Liver (tissue), 9 donors: ENCODE results near the gene FGFBP3. TPM values are rescaled to one million over a fixed set of nuclear protein-coding genes. Genes with fewer than 3 reads are reported as not detected.

ENCODE experiments used
- DNase-seq: peaks from one replicate; pipeline ENCODE4 v3.0.0-alpha.2; 2017; ENCODE audit warnings: low spot score
- H3K27ac ChIP-seq, 2 donors: one replicate each; pipeline ENCODE4 v1.7.0; 2013; ENCODE audit warnings: inconsistent platforms in 2 of 2, low read length in 2 of 2, control low read depth in 1 of 2, low read depth in 1 of 2, mild to moderate bottlenecking in 1 of 2
- H3K27me3 ChIP-seq, 4 donors: one replicate each; pipeline versions ENCODE4 v1.6.1 to v1.7.0; 2013; ENCODE audit warnings: low read length in 3 of 4, inconsistent platforms in 1 of 4, mild to moderate bottlenecking in 1 of 4, moderate library complexity in 1 of 4; ENCODE audit not compliant: control insufficient read depth in 4 of 4, insufficient read depth in 4 of 4
- H3K36me3 ChIP-seq, 4 donors: one replicate each; pipeline versions ENCODE4 v1.6.1 to v1.7.0; 2013; ENCODE audit warnings: low read length in 3 of 4, mild to moderate bottlenecking in 3 of 4, low read depth in 1 of 4, moderate library complexity in 1 of 4; ENCODE audit not compliant: control insufficient read depth in 4 of 4, insufficient read depth in 3 of 4
- H3K4me1 ChIP-seq, 4 donors: one replicate each; pipeline versions ENCODE4 v1.6.1 to v1.7.0; 2013; ENCODE audit warnings: low read length in 3 of 4, mild to moderate bottlenecking in 3 of 4, moderate library complexity in 1 of 4; ENCODE audit not compliant: control insufficient read depth in 4 of 4, insufficient read depth in 4 of 4
- H3K4me3 ChIP-seq, 3 donors: one replicate each; pipeline versions ENCODE4 v1.6.1 to v1.7.0; 2013; ENCODE audit warnings: low read length in 3 of 3, control low read depth in 1 of 3, low read depth in 1 of 3, mild to moderate bottlenecking in 1 of 3
- H3K9ac ChIP-seq, 2 donors: one replicate each; pipeline ENCODE4 v1.7.0; 2013; ENCODE audit warnings: low read length in 2 of 2, mild to moderate bottlenecking in 2 of 2, moderate library complexity in 2 of 2, control low read depth in 1 of 2, low read depth in 1 of 2
- H3K9me3 ChIP-seq, 4 donors: one replicate each; pipeline versions ENCODE4 v1.6.1 to v1.7.0; 2013; ENCODE audit warnings: low read length in 3 of 4; ENCODE audit not compliant: control insufficient read depth in 4 of 4
- EGR1 ChIP-seq, 2 donors: IDR thresholded peaks; 2 replicates each; pipeline ENCODE4 v1.6.1; 2016 to 2018; ENCODE audit warnings: antibody characterized with exemption in 2 of 2, low read depth in 2 of 2
- FOXA1 ChIP-seq: IDR thresholded peaks from 2 replicates; pipeline ENCODE4 v1.6.1; 2016; ENCODE audit warnings: antibody characterized with exemption
- GABPA ChIP-seq, 2 donors: IDR thresholded peaks in 1 of 2; conservative IDR thresholded peaks in 1 of 2; 2 replicates each; pipeline ENCODE4 v1.6.1; 2016; ENCODE audit warnings: antibody characterized with exemption in 2 of 2, mild to moderate bottlenecking in 1 of 2, moderate library complexity in 1 of 2
- HNF4A ChIP-seq, 2 donors: conservative IDR thresholded peaks; 2 replicates each; pipeline ENCODE4 v1.6.1; 2016; ENCODE audit warnings: antibody characterized with exemption in 2 of 2, mild to moderate bottlenecking in 2 of 2
- JUND ChIP-seq, 2 donors: IDR thresholded peaks; 2 replicates each; pipeline ENCODE4 v1.6.1; 2016; ENCODE audit warnings: antibody characterized with exemption in 2 of 2
- NR2F2 ChIP-seq: IDR thresholded peaks from 2 replicates; pipeline ENCODE4 v1.6.1; 2016; ENCODE audit warnings: antibody characterized with exemption
- RAD21 ChIP-seq, 2 donors: IDR thresholded peaks; 2 replicates each; pipeline ENCODE4 v1.6.1; 2016; ENCODE audit warnings: antibody characterized with exemption in 2 of 2, mild to moderate bottlenecking in 2 of 2
- SP1 ChIP-seq: IDR thresholded peaks from 2 replicates; pipeline ENCODE4 v1.6.1; 2018; ENCODE audit warnings: antibody characterized with exemption, mild to moderate bottlenecking
- TAF1 ChIP-seq: conservative IDR thresholded peaks from 2 replicates; pipeline ENCODE4 v1.6.1; 2016; ENCODE audit warnings: antibody characterized with exemption, mild to moderate bottlenecking
- WGBS: extraction: QIAGEN DNeasy Blood & Tissue Kit; methylation state at CpG from one replicate; pipeline ENCODE4 v1.1.7; 2013; 5-methylcytosine and 5-hydroxymethylcytosine counted together
- polyA plus RNA-seq, 2 donors: library from polyadenylated mRNA; stranded (reverse) in 1 of 2; unstranded in 1 of 2; fragments of 200-250 nt in 1 of 2; fragments of >200 nt in 1 of 2; fragmentation: Nextera tagmentation in 1 of 2; extraction: Ambion mirVana in 1 of 2; gene quantifications; one replicate each; pipeline versions ENCODE4 v1.2.1 to v1.2.3, GENCODE V29; 2013 to 2015
- total RNA-seq, 2 donors: library from RNA; depleted of rRNA; stranded (reverse); fragments of >200 nt; gene quantifications; one replicate each; pipeline ENCODE4 v1.2.3, GENCODE V29; 2014
- TF ChIP-seq, protein P1 (sequence below): IDR thresholded peaks from 2 replicates; pipeline ENCODE4 v1.6.1; 2016; ENCODE audit warnings: antibody characterized with exemption
- TF ChIP-seq, protein P2 (sequence below): fragments of 150-350 bp; IDR thresholded peaks from 2 replicates; pipeline ENCODE4 v1.5.1; 2017; ENCODE audit warnings: improper control_type of control experiment, low read depth, low read length; ENCODE audit not compliant: missing input control
- TF ChIP-seq, protein P3 (sequence below): IDR thresholded peaks from 2 replicates; pipeline ENCODE4 v1.6.1; 2016; ENCODE audit warnings: antibody characterized with exemption
- TF ChIP-seq, protein P4 (sequence below): IDR thresholded peaks from 2 replicates; pipeline ENCODE4 v1.6.1; 2016; ENCODE audit warnings: antibody characterized with exemption
- donor health status: healthy.
- donor health status: healthy.
- donor health status: healthy.
- donor health status: healthy.
- donor health status: healthy.

The FGFBP3 gene
- total and polyA plus RNA-seq, 4 donors = 0.08 to 0.37 (median 0.19) TPM

DNA sequence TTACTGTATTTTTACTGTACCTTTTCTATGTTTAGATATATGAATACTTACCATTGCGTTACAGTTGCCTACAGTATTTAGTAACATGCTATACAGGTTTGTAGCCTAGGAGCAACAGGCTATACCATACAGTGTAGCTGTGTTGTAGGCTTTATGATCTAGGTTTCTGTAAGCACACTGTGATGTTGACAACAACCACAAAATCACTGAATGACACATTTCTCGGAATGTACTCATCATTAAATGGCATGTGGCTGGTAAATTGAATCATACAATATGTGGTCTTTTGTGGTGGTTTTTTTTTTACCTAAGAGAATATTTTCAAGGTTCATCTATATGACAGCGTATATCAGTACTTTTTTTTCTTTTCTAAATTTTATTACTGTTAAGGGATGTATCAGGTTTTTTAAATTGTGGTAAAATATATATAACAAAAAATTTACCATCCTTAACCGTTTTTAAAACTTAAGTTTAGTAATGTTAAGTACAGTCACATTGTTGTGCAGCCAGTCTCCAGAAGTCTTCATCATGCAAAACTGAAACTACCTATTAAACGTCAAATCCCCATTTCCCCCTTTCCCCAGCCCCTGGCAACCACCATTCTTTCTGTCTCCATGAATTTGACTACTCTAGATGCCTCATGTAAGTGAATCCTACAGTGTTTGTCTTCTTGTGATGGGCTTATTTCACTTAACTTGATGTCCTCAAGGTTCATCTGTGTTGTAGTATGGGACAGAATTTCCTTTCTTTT, 35.8 kb upstream of the FGFBP3 start:
- 89% methylated on average over 5 of the region's 5 CpGs for WGBS
- H3K27me3 ChIP-seq = no peaks in the 10 kb centered on the region
- H3K36me3 ChIP-seq = peaks cover 2 to 14% (median 7%) of the 10 kb centered on the region in 4 donors
- no peak overlapping the region for H3K27ac ChIP-seq
- no peak overlapping the region for H3K4me3 ChIP-seq
- TF ChIP-seq SP1 (no peak), GABPA (IDR thresholded peaks at IDR 0.05 in 1 of 2, conservative IDR thresholded peaks at IDR 0.05 in 1 of 2) (no peak), EGR1 (IDR thresholded peaks at IDR 0.05; ENCODE audit: low read depth in 2 of 2) (no peak), TAF1 (no peak), RAD21 (IDR thresholded peaks at IDR 0.05) (no peak), NR2F2 (no peak), HNF4A (conservative IDR thresholded peaks at IDR 0.05) (no peak)
- TF ChIP-seq, protein P1, sequence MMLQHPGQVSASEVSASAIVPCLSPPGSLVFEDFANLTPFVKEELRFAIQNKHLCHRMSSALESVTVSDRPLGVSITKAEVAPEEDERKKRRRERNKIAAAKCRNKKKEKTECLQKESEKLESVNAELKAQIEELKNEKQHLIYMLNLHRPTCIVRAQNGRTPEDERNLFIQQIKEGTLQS = no peak
- TF ChIP-seq, protein P2, sequence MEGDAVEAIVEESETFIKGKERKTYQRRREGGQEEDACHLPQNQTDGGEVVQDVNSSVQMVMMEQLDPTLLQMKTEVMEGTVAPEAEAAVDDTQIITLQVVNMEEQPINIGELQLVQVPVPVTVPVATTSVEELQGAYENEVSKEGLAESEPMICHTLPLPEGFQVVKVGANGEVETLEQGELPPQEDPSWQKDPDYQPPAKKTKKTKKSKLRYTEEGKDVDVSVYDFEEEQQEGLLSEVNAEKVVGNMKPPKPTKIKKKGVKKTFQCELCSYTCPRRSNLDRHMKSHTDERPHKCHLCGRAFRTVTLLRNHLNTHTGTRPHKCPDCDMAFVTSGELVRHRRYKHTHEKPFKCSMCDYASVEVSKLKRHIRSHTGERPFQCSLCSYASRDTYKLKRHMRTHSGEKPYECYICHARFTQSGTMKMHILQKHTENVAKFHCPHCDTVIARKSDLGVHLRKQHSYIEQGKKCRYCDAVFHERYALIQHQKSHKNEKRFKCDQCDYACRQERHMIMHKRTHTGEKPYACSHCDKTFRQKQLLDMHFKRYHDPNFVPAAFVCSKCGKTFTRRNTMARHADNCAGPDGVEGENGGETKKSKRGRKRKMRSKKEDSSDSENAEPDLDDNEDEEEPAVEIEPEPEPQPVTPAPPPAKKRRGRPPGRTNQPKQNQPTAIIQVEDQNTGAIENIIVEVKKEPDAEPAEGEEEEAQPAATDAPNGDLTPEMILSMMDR = no peak
- TF ChIP-seq, protein P3, sequence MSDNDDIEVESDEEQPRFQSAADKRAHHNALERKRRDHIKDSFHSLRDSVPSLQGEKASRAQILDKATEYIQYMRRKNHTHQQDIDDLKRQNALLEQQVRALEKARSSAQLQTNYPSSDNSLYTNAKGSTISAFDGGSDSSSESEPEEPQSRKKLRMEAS = no peak
- TF ChIP-seq, protein P4, sequence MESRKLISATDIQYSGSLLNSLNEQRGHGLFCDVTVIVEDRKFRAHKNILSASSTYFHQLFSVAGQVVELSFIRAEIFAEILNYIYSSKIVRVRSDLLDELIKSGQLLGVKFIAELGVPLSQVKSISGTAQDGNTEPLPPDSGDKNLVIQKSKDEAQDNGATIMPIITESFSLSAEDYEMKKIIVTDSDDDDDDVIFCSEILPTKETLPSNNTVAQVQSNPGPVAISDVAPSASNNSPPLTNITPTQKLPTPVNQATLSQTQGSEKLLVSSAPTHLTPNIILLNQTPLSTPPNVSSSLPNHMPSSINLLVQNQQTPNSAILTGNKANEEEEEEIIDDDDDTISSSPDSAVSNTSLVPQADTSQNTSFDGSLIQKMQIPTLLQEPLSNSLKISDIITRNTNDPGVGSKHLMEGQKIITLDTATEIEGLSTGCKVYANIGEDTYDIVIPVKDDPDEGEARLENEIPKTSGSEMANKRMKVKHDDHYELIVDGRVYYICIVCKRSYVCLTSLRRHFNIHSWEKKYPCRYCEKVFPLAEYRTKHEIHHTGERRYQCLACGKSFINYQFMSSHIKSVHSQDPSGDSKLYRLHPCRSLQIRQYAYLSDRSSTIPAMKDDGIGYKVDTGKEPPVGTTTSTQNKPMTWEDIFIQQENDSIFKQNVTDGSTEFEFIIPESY = no peak
- H3K9ac ChIP-seq = no peak overlapping the region
- H3K9me3 ChIP-seq = no peaks in the 10 kb centered on the region
- DNase-seq = no peak
- no peaks in the 10 kb centered on the region for H3K4me1 ChIP-seq

DNA sequence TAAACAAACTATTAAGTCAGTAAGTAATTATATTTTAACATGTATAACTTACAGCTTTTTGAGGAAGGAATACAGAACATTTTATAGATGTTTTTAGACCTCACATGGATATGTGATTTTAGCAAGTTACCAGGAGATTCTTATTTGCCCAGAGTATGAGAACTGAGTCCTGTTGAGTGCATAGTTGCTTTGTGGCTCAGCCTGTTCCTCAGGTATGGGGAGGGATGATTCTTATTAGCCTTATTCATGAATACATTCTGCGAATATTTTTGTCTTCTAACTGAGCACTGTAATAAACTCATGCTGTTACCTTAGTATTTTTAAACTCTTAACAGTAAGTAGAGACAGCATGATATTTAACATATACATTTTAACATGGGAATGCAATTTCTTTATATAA, 32.1 kb upstream of the FGFBP3 start:
- Histone ChIP-seq H3K9me3 (no peaks in the 10 kb centered on the region), H3K4me3 (no peak overlapping the region), H3K36me3 (peaks cover 2 to 21% (median 15%) of the 10 kb centered on the region in 4 donors), H3K4me1 (no peaks in the 10 kb centered on the region), H3K27ac (no peak overlapping the region), H3K27me3 (no peaks in the 10 kb centered on the region), H3K9ac (no peak overlapping the region)
- DNase-seq = no peak
- WGBS = 97% methylated on average over 1 of the region's 1 CpG
- TF ChIP-seq, protein P4 = no peak
- TF ChIP-seq GABPA (IDR thresholded peaks at IDR 0.05 in 1 of 2, conservative IDR thresholded peaks at IDR 0.05 in 1 of 2) (no peak), JUND (IDR thresholded peaks at IDR 0.05) (no peak), EGR1 (IDR thresholded peaks at IDR 0.05; ENCODE audit: low read depth in 2 of 2) (no peak), FOXA1 (no peak), TAF1 (no peak)
